Measurements from ENCODE around the gene TFB2M. TPM values are rescaled to one million over a fixed set of nuclear protein-coding genes. Genes with fewer than 3 reads are reported as not detected.

TFB2M gene
- total RNA-seq, 1 donor from 2014 or later = 16.8 TPM

DNA sequence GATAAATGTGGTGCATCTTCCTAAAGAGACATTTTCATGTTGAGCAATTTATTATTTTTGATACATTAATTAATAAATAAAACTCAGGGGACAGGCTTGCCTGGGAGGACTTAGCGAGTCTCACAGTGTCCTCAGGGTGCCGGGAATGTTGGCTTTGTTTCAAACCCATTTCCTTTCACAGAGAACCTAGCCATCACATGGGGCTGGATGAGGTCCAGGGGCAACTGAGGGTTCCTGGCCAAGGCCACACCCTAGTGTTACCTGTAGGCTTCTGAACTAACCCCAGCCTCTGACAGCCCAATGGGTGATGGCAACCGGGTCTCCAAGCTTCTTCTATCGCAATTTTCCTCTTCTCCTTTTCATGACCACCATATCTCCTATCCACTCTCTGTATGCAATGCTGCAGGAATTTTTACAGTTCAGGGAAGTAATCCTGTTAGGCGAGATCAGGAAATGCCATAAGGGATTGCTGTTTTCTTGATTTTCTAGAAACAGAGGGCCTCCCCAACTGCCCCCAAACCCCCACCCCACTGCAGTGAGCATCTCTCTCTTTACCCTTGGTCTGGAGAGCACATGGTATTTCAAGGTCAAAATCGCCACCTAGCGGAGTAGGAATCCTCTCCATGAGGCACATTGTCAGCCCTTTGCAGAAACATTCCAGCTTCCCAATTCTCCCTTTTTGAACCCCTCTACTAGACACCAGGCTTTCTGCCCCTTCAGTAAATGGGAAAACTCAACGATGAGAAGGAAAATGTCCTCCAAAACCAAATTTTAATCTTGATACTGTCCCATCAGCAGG lies 36.9 kb downstream of the TFB2M start:
- H3K27me3 ChIP-seq (ENCODE audit: control insufficient read depth, insufficient read depth, low read length) = no peaks in the 10 kb centered on the region
- no peaks in the 10 kb centered on the region for H3K36me3 ChIP-seq (ENCODE audit: control insufficient read depth, insufficient read depth, low read length)
- no peak overlapping the region for H3K4me3 ChIP-seq (ENCODE audit: low read depth, low read length)
- DNase-seq (ENCODE audit: low read depth) = peak; percentile 26
- no peak for FAIRE-seq
- TF ChIP-seq, protein P1, sequence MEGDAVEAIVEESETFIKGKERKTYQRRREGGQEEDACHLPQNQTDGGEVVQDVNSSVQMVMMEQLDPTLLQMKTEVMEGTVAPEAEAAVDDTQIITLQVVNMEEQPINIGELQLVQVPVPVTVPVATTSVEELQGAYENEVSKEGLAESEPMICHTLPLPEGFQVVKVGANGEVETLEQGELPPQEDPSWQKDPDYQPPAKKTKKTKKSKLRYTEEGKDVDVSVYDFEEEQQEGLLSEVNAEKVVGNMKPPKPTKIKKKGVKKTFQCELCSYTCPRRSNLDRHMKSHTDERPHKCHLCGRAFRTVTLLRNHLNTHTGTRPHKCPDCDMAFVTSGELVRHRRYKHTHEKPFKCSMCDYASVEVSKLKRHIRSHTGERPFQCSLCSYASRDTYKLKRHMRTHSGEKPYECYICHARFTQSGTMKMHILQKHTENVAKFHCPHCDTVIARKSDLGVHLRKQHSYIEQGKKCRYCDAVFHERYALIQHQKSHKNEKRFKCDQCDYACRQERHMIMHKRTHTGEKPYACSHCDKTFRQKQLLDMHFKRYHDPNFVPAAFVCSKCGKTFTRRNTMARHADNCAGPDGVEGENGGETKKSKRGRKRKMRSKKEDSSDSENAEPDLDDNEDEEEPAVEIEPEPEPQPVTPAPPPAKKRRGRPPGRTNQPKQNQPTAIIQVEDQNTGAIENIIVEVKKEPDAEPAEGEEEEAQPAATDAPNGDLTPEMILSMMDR (IDR thresholded peaks at IDR 0.05; ENCODE audit: insufficient read depth, low read length, severe bottlenecking) = no peak

GRCh38 chr1:246527402-246528088 lies 38.5 kb downstream of the TFB2M start:
- TF ChIP-seq, protein P1 (IDR thresholded peaks at IDR 0.05; ENCODE audit: insufficient read depth, low read length, severe bottlenecking) = no peak
- DNase-seq (ENCODE audit: low read depth) (peak; percentile 7), FAIRE-seq (no peak)

GRCh38 chr1:246526915-246527314 lies 39.1 kb downstream of the TFB2M start:
- H3K36me3 ChIP-seq (ENCODE audit: control insufficient read depth, insufficient read depth, low read length) = no peaks in the 10 kb centered on the region
- TF ChIP-seq, protein P1 (IDR thresholded peaks at IDR 0.05; ENCODE audit: insufficient read depth, low read length, severe bottlenecking) = no peak
- FAIRE-seq = no peak
- no peaks in the 10 kb centered on the region for H3K27me3 ChIP-seq (ENCODE audit: control insufficient read depth, insufficient read depth, low read length)
- DNase-seq (ENCODE audit: low read depth) = no peak
- H3K4me3 ChIP-seq (ENCODE audit: low read depth, low read length) = no peak overlapping the region

More at GRCh38 chr1:246527402-246528088, 38.5 kb downstream of the TFB2M start:
- H3K27me3 ChIP-seq (ENCODE audit: control insufficient read depth, insufficient read depth, low read length) = no peaks in the 10 kb centered on the region
- H3K36me3 ChIP-seq (ENCODE audit: control insufficient read depth, insufficient read depth, low read length) = no peaks in the 10 kb centered on the region
- H3K4me3 ChIP-seq (ENCODE audit: low read depth, low read length) = no peak overlapping the region

DNA sequence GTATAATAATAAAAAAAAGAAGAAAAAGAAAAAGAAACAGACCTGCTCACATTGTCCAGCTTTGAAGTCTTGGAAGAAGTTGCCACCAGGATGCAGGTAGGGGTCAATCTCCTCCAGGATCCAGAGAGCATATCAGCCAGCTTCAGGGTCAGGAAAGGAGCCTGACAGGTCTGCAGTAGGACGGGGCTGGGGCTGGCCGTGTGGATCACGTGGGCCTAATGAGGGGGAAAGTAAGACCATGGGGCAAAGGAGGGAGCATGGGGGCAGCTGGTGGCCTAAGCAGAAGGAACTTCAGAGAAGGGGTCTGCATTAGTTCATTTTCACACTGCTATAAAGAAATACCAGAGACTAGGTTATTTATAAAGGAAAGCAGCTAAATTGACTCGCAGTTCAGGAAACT lies 39.7 kb downstream of the TFB2M start:
- Histone ChIP-seq H3K27me3 (ENCODE audit: control insufficient read depth, insufficient read depth, low read length) (no peaks in the 10 kb centered on the region), H3K4me3 (ENCODE audit: low read depth, low read length) (no peak overlapping the region), H3K36me3 (ENCODE audit: control insufficient read depth, insufficient read depth, low read length) (no peaks in the 10 kb centered on the region)
- DNase-seq (ENCODE audit: low read depth) (no peak), FAIRE-seq (no peak)
- TF ChIP-seq, protein P1 (IDR thresholded peaks at IDR 0.05; ENCODE audit: insufficient read depth, low read length, severe bottlenecking) = no peak

DNA sequence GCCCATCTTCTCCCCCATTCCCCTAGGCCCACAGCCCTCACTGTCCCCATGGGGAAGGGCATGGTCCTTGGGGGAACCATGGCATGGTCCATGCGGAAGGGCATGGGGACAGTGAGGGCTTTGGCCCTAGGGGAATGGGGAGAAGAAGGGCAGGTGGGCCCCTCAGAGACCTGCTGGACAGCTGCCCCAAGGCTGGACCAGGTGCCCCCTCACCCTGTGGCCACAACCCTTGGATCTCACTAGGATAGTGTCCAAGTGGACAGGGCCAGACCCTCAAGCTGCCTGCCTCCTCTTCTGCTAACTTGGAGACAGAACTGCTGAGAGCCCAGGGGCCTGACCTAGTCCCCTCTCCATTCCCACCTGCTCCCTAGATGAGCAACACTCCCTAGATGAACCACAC lies 46.5 kb downstream of the TFB2M start:
- H3K36me3 ChIP-seq (ENCODE audit: control insufficient read depth, insufficient read depth, low read length) = no peaks in the 10 kb centered on the region
- TF ChIP-seq, protein P1 (IDR thresholded peaks at IDR 0.05; ENCODE audit: insufficient read depth, low read length, severe bottlenecking) = no peak
- no peaks in the 10 kb centered on the region for H3K27me3 ChIP-seq (ENCODE audit: control insufficient read depth, insufficient read depth, low read length)
- no peak overlapping the region for H3K4me3 ChIP-seq (ENCODE audit: low read depth, low read length)
- FAIRE-seq (no peak), DNase-seq (ENCODE audit: low read depth) (no peak)

Measured in bronchial epithelial cell (primary cell).